Renal cortex interstitium (tissue), 3 donors: ENCODE data around the gene GHDC. TPM values are rescaled to one million over a fixed set of nuclear protein-coding genes. Genes with fewer than 3 reads are reported as not detected.

Source experiments
- polyA plus RNA-seq, 3 donors: library from polyadenylated mRNA; unstranded; fragments of 120-200 nt; gene quantifications; one replicate each; pipeline ENCODE4 v1.2.1, GENCODE V29; 2013; ENCODE audit not compliant: insufficient read length in 3 of 3

The GHDC gene
- polyA plus RNA-seq, 3 donors, result 14.4 to 22.2 (median 18.0) TPM

Other genes with a start within 250 kb of the GHDC start
- 10 to 100 TPM; 56.5 to 84.0 (median 68.4) TPM for gene CNP, start 227.7 kb downstream of the GHDC start, polyA plus RNA-seq
- gene DNAJC7, start 177.1 kb downstream of the GHDC start, polyA plus RNA-seq, result 100 to 1,000 TPM; 153 to 162 (median 154) TPM
- 10 to 100 TPM; 48.9 to 58.2 (median 49.8) TPM for gene NKIRAS2, start 174.4 kb downstream of the GHDC start, polyA plus RNA-seq
- gene C17orf113, start 143.9 kb downstream of the GHDC start, polyA plus RNA-seq, result 1 to 10 TPM; 3.4 to 6.4 (median 4.6) TPM
- 1 to 10 TPM; 8.7 TPM for gene ZNF385C, start 96.0 kb downstream of the GHDC start, polyA plus RNA-seq
- gene DHX58, start 81.8 kb downstream of the GHDC start, polyA plus RNA-seq, result 10 to 100 TPM in 1 of 3 donors, 1 to 10 TPM in 2; 7.1 to 13.3 (median 7.1) TPM
- gene KAT2A, start 73.1 kb downstream of the GHDC start, polyA plus RNA-seq, result 10 to 100 TPM; 57.5 to 81.7 (median 70.9) TPM
- under 1 TPM; 0.12 to 0.46 (median 0.30) TPM for gene HSPB9, start 71.7 kb downstream of the GHDC start, polyA plus RNA-seq
- 100 to 1,000 TPM; 118 to 151 (median 148) TPM for gene RAB5C, start 39.5 kb downstream of the GHDC start, polyA plus RNA-seq
- gene KCNH4, start 13.4 kb downstream of the GHDC start, polyA plus RNA-seq, result under 1 TPM in 2 of 3 donors, not detected in 1; 0.03 TPM
- gene HCRT, start 9.0 kb downstream of the GHDC start, polyA plus RNA-seq, result not detected
- gene STAT5B, start 81.9 kb upstream of the GHDC start, polyA plus RNA-seq, result 10 to 100 TPM; 40.2 to 54.1 (median 43.5) TPM
- gene STAT5A, start 94.0 kb upstream of the GHDC start, polyA plus RNA-seq, result 1 to 10 TPM; 5.2 to 6.8 (median 5.8) TPM
- gene STAT3, start 193.9 kb upstream of the GHDC start, polyA plus RNA-seq, result 10 to 100 TPM; 58.1 to 81.2 (median 58.9) TPM
- 10 to 100 TPM; 58.3 to 77.9 (median 62.5) TPM for gene CAVIN1, start 228.8 kb upstream of the GHDC start, polyA plus RNA-seq